Fibroblast of lung (primary cell): ENCODE data around the gene INPP5A. TPM values are rescaled to one million over a fixed set of nuclear protein-coding genes. Genes with fewer than 3 reads are reported as not detected.

ENCODE experiments used
- DNase-seq, 2 donors: peaks; one replicate each; pipeline versions ENCODE4 v3.0.0 to v3.0.0-alpha.2; 2010; ENCODE audit warnings: low read depth in 2 of 2
- H2AFZ ChIP-seq: 2 replicates; pipeline ENCODE4 v1.5.1; 2012; ENCODE audit warnings: low read length, control low read depth, inconsistent platforms
- H3K27ac ChIP-seq: 2 replicates; pipeline ENCODE4 v1.5.1; 2011; ENCODE audit warnings: low read length, control low read depth; ENCODE audit not compliant: insufficient read depth
- H3K27me3 ChIP-seq: 2 replicates; pipeline ENCODE4 v1.5.1; 2011; ENCODE audit warnings: mild to moderate bottlenecking, low read length; ENCODE audit not compliant: control insufficient read depth, insufficient read depth
- H3K36me3 ChIP-seq: 2 replicates; pipeline ENCODE4 v1.5.1; 2011; ENCODE audit warnings: low read length; ENCODE audit not compliant: control insufficient read depth, insufficient read depth
- H3K4me1 ChIP-seq: 2 replicates; pipeline ENCODE4 v1.5.1; 2011; ENCODE audit warnings: low read length; ENCODE audit not compliant: control insufficient read depth, insufficient read depth; ENCODE audit errors: extremely low read depth
- H3K4me2 ChIP-seq: 2 replicates; pipeline ENCODE4 v1.5.1; 2011; ENCODE audit warnings: low read length, control low read depth; ENCODE audit not compliant: insufficient read depth; ENCODE audit errors: extremely low read depth
- H3K4me3 ChIP-seq, 4 experiments: fragments of 200-600 bp in 1 of 4; sonication (generic) in 1 of 4; replicated peaks in 1 of 4; 2 replicates each; pipeline ENCODE4 v1.5.1; 2011 to 2016; ENCODE audit warnings: low read length in 4 of 4, low read depth in 3 of 4, mild to moderate bottlenecking in 3 of 4, control low read depth in 2 of 4, inconsistent platforms in 1 of 4, mixed read lengths in 1 of 4; ENCODE audit not compliant: insufficient read depth in 1 of 4; ENCODE audit errors: control extremely low read depth in 1 of 4
- H3K79me2 ChIP-seq: 2 replicates; pipeline ENCODE4 v1.5.1; 2012; ENCODE audit warnings: mild to moderate bottlenecking, low read length, inconsistent platforms; ENCODE audit not compliant: control insufficient read depth, insufficient read depth
- H3K9ac ChIP-seq: 2 replicates; pipeline ENCODE4 v1.5.1; 2011; ENCODE audit warnings: mild to moderate bottlenecking, low read length, control low read depth; ENCODE audit not compliant: insufficient read depth
- H3K9me3 ChIP-seq: 2 replicates; pipeline ENCODE4 v1.5.1; 2012; ENCODE audit warnings: low read depth, low read length; ENCODE audit not compliant: control insufficient read depth, insufficient read depth
- H4K20me1 ChIP-seq: 2 replicates; pipeline ENCODE4 v1.5.1; 2011; ENCODE audit warnings: low read length; ENCODE audit not compliant: control insufficient read depth, insufficient read depth; ENCODE audit errors: extremely low read depth
- CTCF ChIP-seq, 2 donors: IDR thresholded peaks in 1 of 2; conservative IDR thresholded peaks in 1 of 2; 1 replicate in 1 of 2; 2 replicates in 1 of 2; pipeline ENCODE4 v1.5.1; 2011 to 2012; ENCODE audit warnings: low read length in 2 of 2, control low read depth in 1 of 2, inconsistent platforms in 1 of 2, low read depth in 1 of 2, mild to moderate bottlenecking in 1 of 2
- EZH2 ChIP-seq: IDR thresholded peaks from 2 replicates; pipeline ENCODE4 v1.5.1; 2012; ENCODE audit warnings: low read length, control low read depth, mild to moderate bottlenecking; ENCODE audit errors: missing control alignments
- polyA plus RNA-seq, 2 donors: library from polyadenylated mRNA; depleted of rRNA in 1 of 2; stranded (reverse) in 1 of 2; unstranded in 1 of 2; fragments of >200 nt; gene quantifications; 2 replicates each; pipeline ENCODE4 v1.2.1, GENCODE V29; 2011 to 2012; ENCODE audit warnings: missing spikeins in 1 of 2
- total RNA-seq: library from RNA; depleted of rRNA; stranded (reverse); fragments of >200 nt; gene quantifications from 2 replicates; pipeline ENCODE4 v1.2.1, GENCODE V29; 2014

INPP5A gene
- total and polyA plus RNA-seq, 2 donors (not counting 1 experiment from before 2014, with no cell fraction given) = 24.6 to 39.9 TPM

- no peaks in the 10 kb centered on the region for H4K20me1 ChIP-seq
- no peak overlapping the region for H2AFZ ChIP-seq
- DNase-seq = peak in 1 of 2 donors; percentile 62
- no peak overlapping the region for H3K27ac ChIP-seq
- no peaks in the 10 kb centered on the region for H3K4me1 ChIP-seq
- H3K79me2 ChIP-seq = peaks cover 19% of the 10 kb centered on the region
- H3K4me2 ChIP-seq = no peak overlapping the region
- no peak overlapping the region for H3K4me3 ChIP-seq
- no peak for TF ChIP-seq EZH2
- no peak for TF ChIP-seq CTCF (conservative IDR thresholded peaks at IDR 0.05 in 1 of 2, IDR thresholded peaks at IDR 0.05 in 1 of 2; ENCODE audit: low read depth in 1 of 2, low read length in 2 of 2)
- H3K9me3 ChIP-seq = no peaks in the 10 kb centered on the region
- no peak overlapping the region for H3K9ac ChIP-seq
- H3K27me3 ChIP-seq = no peaks in the 10 kb centered on the region
- no peaks in the 10 kb centered on the region for H3K36me3 ChIP-seq
These were observed 26.1 kb downstream of the INPP5A start for GRCh38 chr10:132563485-132564248.

GRCh38 chr10:132564249-132564605 is 26.6 kb downstream of the INPP5A start:
- H3K27me3 ChIP-seq = no peaks in the 10 kb centered on the region
- H3K36me3 ChIP-seq = no peaks in the 10 kb centered on the region
- H3K4me2 ChIP-seq = no peak overlapping the region
- H3K9ac ChIP-seq = no peak overlapping the region
- no peaks in the 10 kb centered on the region for H4K20me1 ChIP-seq
- no peaks in the 10 kb centered on the region for H3K9me3 ChIP-seq
- H3K79me2 ChIP-seq = peaks cover 19% of the 10 kb centered on the region
- no peaks in the 10 kb centered on the region for H3K4me1 ChIP-seq
- TF ChIP-seq CTCF (conservative IDR thresholded peaks at IDR 0.05 in 1 of 2, IDR thresholded peaks at IDR 0.05 in 1 of 2; ENCODE audit: low read depth in 1 of 2, low read length in 2 of 2) (no peak), EZH2 (no peak)
- no peak for DNase-seq
- no peak overlapping the region for H2AFZ ChIP-seq
- no peak overlapping the region for H3K27ac ChIP-seq
- H3K4me3 ChIP-seq = no peak overlapping the region

- Histone ChIP-seq H2AFZ (no peak overlapping the region), H3K4me1 (no peaks in the 10 kb centered on the region), H3K27me3 (no peaks in the 10 kb centered on the region), H3K4me2 (no peak overlapping the region), H3K79me2 (peaks cover 15% of the 10 kb centered on the region), H3K4me3 (no peak overlapping the region), H3K9me3 (no peaks in the 10 kb centered on the region), H3K36me3 (no peaks in the 10 kb centered on the region), H3K9ac (no peak overlapping the region), H3K27ac (no peak overlapping the region), H4K20me1 (no peaks in the 10 kb centered on the region)
- DNase-seq = no peak
- TF ChIP-seq EZH2 (no peak), CTCF (conservative IDR thresholded peaks at IDR 0.05 in 1 of 2, IDR thresholded peaks at IDR 0.05 in 1 of 2; ENCODE audit: low read depth in 1 of 2, low read length in 2 of 2) (no peak)
These were observed 27.1 kb downstream of the INPP5A start for GRCh38 chr10:132564690-132565089.
